Mucosa of descending colon (tissue), 3 donors: ENCODE measurements around the gene CHRDL2. TPM values are rescaled to one million over a fixed set of nuclear protein-coding genes. Genes with fewer than 3 reads are reported as not detected.
"Not testable (repeated sequence)": the region's sequence is repeated elsewhere in the genome, so short reads cannot be mapped to it uniquely, and the experiment has no call there.

Experiments used
- ATAC-seq: fragments of 200-7000 bp; cut with Tn5 transposase; one replicate; pipeline ENCODE4 v1.9.1; 2020; ENCODE audit warnings: mild to moderate bottlenecking, moderate library complexity
- DNase-seq, 3 donors: peaks; one replicate each; pipeline ENCODE4 v3.0.0-alpha.2; 2020
- H3K36me3 ChIP-seq: fragments of 200-600 bp; one replicate; pipeline ENCODE4 v1.8.0; 2021; ENCODE audit warnings: low read depth, mild to moderate bottlenecking
- H3K4me1 ChIP-seq: fragments of 200-600 bp; one replicate; pipeline ENCODE4 v1.8.0; 2021; ENCODE audit warnings: low read depth, mild to moderate bottlenecking
- H3K4me3 ChIP-seq: fragments of 200-600 bp; one replicate; pipeline ENCODE4 v1.8.0; 2021; ENCODE audit warnings: mild to moderate bottlenecking
- H3K9me3 ChIP-seq: fragments of 200-600 bp; one replicate; pipeline ENCODE4 v1.8.0; 2021; ENCODE audit warnings: mild to moderate bottlenecking
- CTCF ChIP-seq: fragments of 200-600 bp; IDR thresholded peaks from one replicate; pipeline ENCODE4 v1.8.0; 2022; ENCODE audit warnings: antibody characterized with exemption, mild to moderate bottlenecking
- intact Hi-C, 2 donors: fragments of 100-400 bp; cut with DNase I in 1 of 2; cut with micrococcal nuclease in 1 of 2; formaldehyde crosslinking; loops; one replicate each; pipeline versions ENCODE4 v1.11.0 to v1.11.1; 2022; cut with DNase I, micrococcal nuclease
- total RNA-seq, 3 donors: library from RNA; stranded (reverse); fragmentation: NEBNext Ultra II Directional in 2 of 3; extraction: Animal tissue kit (Norgen Biotek cat#: 25700) in 2 of 3; gene quantifications; one replicate each; pipeline versions ENCODE4 v1.2.1 to v1.2.4, GENCODE V29; 2021 to 2023
- donor health status: DM: no; HTN: no; CAD: no; lungs with moderate emphysema.
- donor health status: DM: no; HTN: no; CAD: no.
- donor health status: DM: no; HTN: yes; CAD: no.

CHRDL2 gene
- total RNA-seq, 3 donors from 2014 or later, result 41.2 to 52.2 TPM; not detected in 1

- no peaks in the 10 kb centered on the region for H3K36me3 ChIP-seq
- no peak for DNase-seq
- peaks cover 4% of the 10 kb centered on the region for H3K4me1 ChIP-seq
- H3K9me3 ChIP-seq, result no peaks in the 10 kb centered on the region
- ATAC-seq, result no peak
- TF ChIP-seq CTCF, result no peak
- H3K4me3 ChIP-seq, result no peak overlapping the region
- intact Hi-C loops, result no loop called here
Observed at GRCh38 chr11:74766905-74767304, 35.7 kb upstream of the CHRDL2 start.

GRCh38 chr11:74756571-74756970 is 25.3 kb upstream of the CHRDL2 start:
- no peak for DNase-seq
- H3K9me3 ChIP-seq, result no peaks in the 10 kb centered on the region
- ATAC-seq, result no peak
- intact Hi-C loops, result no loop called here
- H3K4me1 ChIP-seq, result no peaks in the 10 kb centered on the region
- H3K36me3 ChIP-seq, result no peaks in the 10 kb centered on the region
- H3K4me3 ChIP-seq, result no peak overlapping the region
- TF ChIP-seq CTCF, result no peak

GRCh38 chr11:74755395-74755995 is 24.3 kb upstream of the CHRDL2 start:
- H3K36me3 ChIP-seq, result no peaks in the 10 kb centered on the region
- intact Hi-C loops, result no loop called here
- no peak for TF ChIP-seq CTCF
- H3K4me1 ChIP-seq, result peaks cover under 1% of the 10 kb centered on the region
- no peak overlapping the region for H3K4me3 ChIP-seq
- ATAC-seq, result no peak
- no peak for DNase-seq
- no peaks in the 10 kb centered on the region for H3K9me3 ChIP-seq

GRCh38 chr11:74754507-74755252 is 23.5 kb upstream of the CHRDL2 start:
- TF ChIP-seq CTCF, result no peak
- Histone ChIP-seq H3K36me3 (no peaks in the 10 kb centered on the region), H3K4me3 (no peak overlapping the region), H3K9me3 (no peaks in the 10 kb centered on the region), H3K4me1 (peaks cover 8% of the 10 kb centered on the region)
- peak; percentile 26 for ATAC-seq
- no peak for DNase-seq
- intact Hi-C loops, result no loop called here

GRCh38 chr11:74751303-74751702 is 20.1 kb upstream of the CHRDL2 start:
- Histone ChIP-seq H3K9me3 (no peaks in the 10 kb centered on the region), H3K4me1 (peaks cover 14% of the 10 kb centered on the region), H3K4me3 (no peak overlapping the region), H3K36me3 (no peaks in the 10 kb centered on the region)
- DNase-seq, result no peak
- no peak for TF ChIP-seq CTCF
- ATAC-seq, result no peak
- intact Hi-C loops, result no loop called here

GRCh38 chr11:74750598-74750997 is 19.4 kb upstream of the CHRDL2 start:
- ATAC-seq, H3K36me3 ChIP-seq, DNase-seq, intact Hi-C loops, H3K4me3 ChIP-seq, H3K9me3 ChIP-seq: not testable (repeated sequence)
- peaks cover 14% of the 10 kb centered on the region for H3K4me1 ChIP-seq
